Left ventricle myocardium inferior (tissue), 1 donor: ENCODE data around the gene SLC35B4. TPM values are rescaled to one million over a fixed set of nuclear protein-coding genes. Genes with fewer than 3 reads are reported as not detected.

Source experiments
- DNase-seq: peaks from one replicate; pipeline ENCODE4 v3.0.0-alpha.2; 2020
- H3K27ac ChIP-seq: fragments of 200-600 bp; replicated peaks from 2 replicates; pipeline ENCODE4 v1.8.0; 2021
- H3K27me3 ChIP-seq: fragments of 200-600 bp; 2 replicates; pipeline ENCODE4 v1.8.0; 2021; ENCODE audit warnings: low read depth
- H3K36me3 ChIP-seq: fragments of 200-600 bp; 2 replicates; pipeline ENCODE4 v1.8.0; 2021
- H3K4me1 ChIP-seq: fragments of 200-600 bp; 2 replicates; pipeline ENCODE4 v1.8.0; 2021
- H3K4me3 ChIP-seq: fragments of 200-600 bp; 2 replicates; pipeline ENCODE4 v1.8.0; 2021; ENCODE audit warnings: mild to moderate bottlenecking, moderate library complexity
- H3K9me3 ChIP-seq: fragments of 200-600 bp; replicated peaks from 2 replicates; pipeline ENCODE4 v1.8.0; 2021
- intact Hi-C: fragments of 100-400 bp; cut with micrococcal nuclease; formaldehyde crosslinking; loops from one replicate; pipeline ENCODE4 v1.11.0; 2022
- total RNA-seq: library from RNA; stranded (reverse); fragmentation: NEBNext Ultra II Directional; extraction: Animal tissue kit (Norgen Biotek cat#: 25700); gene quantifications from one replicate; pipeline ENCODE4 v1.2.1, GENCODE V29; 2021
- TF ChIP-seq, protein P1 (sequence below): fragments of 200-600 bp; IDR thresholded peaks from 2 replicates; pipeline ENCODE4 v1.8.0; 2021; ENCODE audit warnings: antibody characterized with exemption, mild to moderate bottlenecking, borderline replicate concordance
- donor health status: DM: no; HTN: yes; CAD: no; lungs with severe emphysema.

The SLC35B4 gene
- total RNA-seq, 1 donor from 2014 or later = 5.1 TPM

DNA sequence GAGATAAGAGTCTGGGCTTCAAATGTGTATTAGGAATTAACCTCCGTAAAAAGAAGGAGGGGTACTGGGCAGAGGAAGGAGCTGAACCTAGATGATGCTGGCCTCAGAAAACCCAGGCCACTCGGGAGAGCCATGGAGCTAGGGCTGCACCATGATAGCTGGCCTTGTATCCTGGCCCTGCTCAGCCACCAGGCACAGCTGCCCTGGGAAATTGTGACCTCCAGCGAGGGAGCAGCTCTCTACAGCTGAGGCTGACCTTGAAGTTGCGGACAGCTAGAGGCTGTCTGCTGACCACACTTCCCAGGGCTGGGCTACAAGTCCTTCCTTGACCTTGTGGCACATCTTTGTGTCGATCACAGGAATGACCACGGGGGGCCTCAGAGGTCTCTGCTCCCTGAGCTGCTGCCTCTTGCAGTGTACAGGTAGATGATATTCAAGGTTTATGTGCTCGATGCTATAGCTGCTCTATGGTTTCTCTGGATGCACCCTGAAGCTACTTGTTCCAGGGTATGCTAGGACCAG lies 38.3 kb upstream of the SLC35B4 start:
- DNase-seq = no peak
- no peaks in the 10 kb centered on the region for H3K36me3 ChIP-seq
- no peak overlapping the region for H3K27ac ChIP-seq
- no peak overlapping the region for H3K4me3 ChIP-seq
- no peaks in the 10 kb centered on the region for H3K9me3 ChIP-seq
- peaks cover 14% of the 10 kb centered on the region for H3K27me3 ChIP-seq
- TF ChIP-seq, protein P1, sequence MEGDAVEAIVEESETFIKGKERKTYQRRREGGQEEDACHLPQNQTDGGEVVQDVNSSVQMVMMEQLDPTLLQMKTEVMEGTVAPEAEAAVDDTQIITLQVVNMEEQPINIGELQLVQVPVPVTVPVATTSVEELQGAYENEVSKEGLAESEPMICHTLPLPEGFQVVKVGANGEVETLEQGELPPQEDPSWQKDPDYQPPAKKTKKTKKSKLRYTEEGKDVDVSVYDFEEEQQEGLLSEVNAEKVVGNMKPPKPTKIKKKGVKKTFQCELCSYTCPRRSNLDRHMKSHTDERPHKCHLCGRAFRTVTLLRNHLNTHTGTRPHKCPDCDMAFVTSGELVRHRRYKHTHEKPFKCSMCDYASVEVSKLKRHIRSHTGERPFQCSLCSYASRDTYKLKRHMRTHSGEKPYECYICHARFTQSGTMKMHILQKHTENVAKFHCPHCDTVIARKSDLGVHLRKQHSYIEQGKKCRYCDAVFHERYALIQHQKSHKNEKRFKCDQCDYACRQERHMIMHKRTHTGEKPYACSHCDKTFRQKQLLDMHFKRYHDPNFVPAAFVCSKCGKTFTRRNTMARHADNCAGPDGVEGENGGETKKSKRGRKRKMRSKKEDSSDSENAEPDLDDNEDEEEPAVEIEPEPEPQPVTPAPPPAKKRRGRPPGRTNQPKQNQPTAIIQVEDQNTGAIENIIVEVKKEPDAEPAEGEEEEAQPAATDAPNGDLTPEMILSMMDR = no peak
- H3K4me1 ChIP-seq = no peaks in the 10 kb centered on the region
- intact Hi-C loops = no loop called here

DNA sequence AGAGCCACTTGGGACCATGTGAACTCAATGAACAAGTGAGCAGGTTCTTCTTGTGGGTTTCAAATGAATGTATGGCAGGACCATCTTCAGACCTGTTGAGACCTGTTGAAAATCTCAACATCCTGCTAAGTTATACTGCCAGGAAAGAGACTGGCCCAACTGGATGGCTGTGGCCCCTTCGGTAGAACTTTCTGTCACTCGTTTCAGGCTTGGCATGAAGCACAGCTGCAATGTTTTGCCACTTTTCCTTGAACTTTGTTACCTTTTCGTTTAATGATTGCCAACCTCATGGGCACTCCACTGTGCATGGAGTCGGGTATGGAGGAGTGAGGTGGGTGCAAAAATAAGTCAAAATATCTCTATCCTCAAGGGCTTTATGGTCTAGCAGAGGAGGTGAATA lies 36.7 kb upstream of the SLC35B4 start:
- H3K4me1 ChIP-seq = no peaks in the 10 kb centered on the region
- no peak for DNase-seq
- intact Hi-C loops = no loop called here
- no peak overlapping the region for H3K27ac ChIP-seq
- no peaks in the 10 kb centered on the region for H3K36me3 ChIP-seq
- H3K9me3 ChIP-seq = no peaks in the 10 kb centered on the region
- peaks cover 11% of the 10 kb centered on the region for H3K27me3 ChIP-seq
- H3K4me3 ChIP-seq = no peak overlapping the region
- TF ChIP-seq, protein P1 = no peak

DNA sequence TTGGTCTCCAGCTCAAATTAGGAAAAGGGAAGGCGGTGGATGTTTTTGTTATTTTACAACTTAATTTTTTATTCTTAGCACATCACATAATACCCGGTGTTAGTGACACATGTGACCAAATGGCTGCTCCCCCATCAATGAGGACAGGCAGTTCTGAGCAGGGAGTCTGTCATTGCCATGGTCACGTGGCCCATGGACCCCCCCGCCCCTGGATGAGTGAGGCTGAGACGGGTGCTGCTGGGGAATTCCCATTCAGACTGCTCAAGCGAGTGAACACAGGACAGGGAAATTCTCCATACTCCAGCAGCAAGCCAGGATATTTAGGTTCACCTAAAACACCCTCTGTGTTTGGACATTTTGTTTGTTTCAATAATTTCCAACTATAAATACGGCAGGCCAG lies 34.7 kb upstream of the SLC35B4 start:
- TF ChIP-seq, protein P1 = no peak
- no peak overlapping the region for H3K4me3 ChIP-seq
- DNase-seq = no peak
- H3K9me3 ChIP-seq = no peaks in the 10 kb centered on the region
- no peaks in the 10 kb centered on the region for H3K36me3 ChIP-seq
- H3K4me1 ChIP-seq = no peaks in the 10 kb centered on the region
- peaks cover 26% of the 10 kb centered on the region for H3K27me3 ChIP-seq
- no peak overlapping the region for H3K27ac ChIP-seq
- intact Hi-C loops = no loop called here

DNA sequence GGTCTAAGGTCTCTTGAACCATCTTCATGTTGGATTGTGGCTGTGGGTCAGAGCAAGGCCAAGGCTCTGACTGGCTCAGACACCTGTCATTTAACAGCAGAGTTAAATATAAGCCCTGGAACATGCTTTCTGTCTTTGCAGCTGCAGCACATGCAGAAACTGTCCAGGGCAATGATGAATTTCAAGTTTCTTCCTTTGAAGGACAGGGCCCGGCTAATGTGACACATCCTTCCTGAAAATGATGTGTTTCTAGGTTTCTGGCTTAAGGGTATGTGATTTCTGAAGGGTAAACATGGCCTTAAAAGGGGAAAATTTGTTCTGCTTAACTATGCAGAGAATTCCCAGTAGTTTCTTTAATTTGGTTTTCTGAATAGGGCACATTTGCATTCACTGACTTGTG lies 34.0 kb upstream of the SLC35B4 start:
- no peaks in the 10 kb centered on the region for H3K9me3 ChIP-seq
- no peaks in the 10 kb centered on the region for H3K36me3 ChIP-seq
- no peak for DNase-seq
- intact Hi-C loops = no loop called here
- H3K4me3 ChIP-seq = no peak overlapping the region
- no peak overlapping the region for H3K27ac ChIP-seq
- TF ChIP-seq, protein P1 = no peak
- H3K27me3 ChIP-seq = peaks cover 33% of the 10 kb centered on the region
- no peaks in the 10 kb centered on the region for H3K4me1 ChIP-seq

DNA sequence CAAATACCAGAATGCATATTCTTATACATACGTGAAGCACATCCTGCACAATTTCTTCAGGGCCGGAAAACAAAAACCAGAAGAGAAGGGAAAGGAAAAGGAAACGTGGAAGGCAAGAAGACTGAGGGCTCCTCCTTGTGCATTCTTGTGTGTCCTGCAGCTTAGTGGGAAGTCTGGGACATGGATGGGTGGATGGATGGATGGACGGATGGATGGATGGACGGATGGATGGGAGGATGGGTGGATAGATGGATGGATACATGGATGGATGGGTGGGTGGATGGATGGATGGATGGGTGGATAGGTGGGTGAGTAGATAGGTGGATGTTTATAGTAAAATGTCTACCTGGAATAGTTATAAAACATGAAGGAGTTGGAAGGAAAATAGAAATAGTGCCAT lies 30.8 kb upstream of the SLC35B4 start:
- DNase-seq = no peak
- H3K4me3 ChIP-seq = no peak overlapping the region
- intact Hi-C loops = no loop called here
- no peaks in the 10 kb centered on the region for H3K4me1 ChIP-seq
- TF ChIP-seq, protein P1 = no peak
- no peak overlapping the region for H3K27ac ChIP-seq
- no peaks in the 10 kb centered on the region for H3K9me3 ChIP-seq
- peaks cover 44% of the 10 kb centered on the region for H3K27me3 ChIP-seq
- no peaks in the 10 kb centered on the region for H3K36me3 ChIP-seq
